Measurements from ENCODE around the gene AHDC1.

DNA sequence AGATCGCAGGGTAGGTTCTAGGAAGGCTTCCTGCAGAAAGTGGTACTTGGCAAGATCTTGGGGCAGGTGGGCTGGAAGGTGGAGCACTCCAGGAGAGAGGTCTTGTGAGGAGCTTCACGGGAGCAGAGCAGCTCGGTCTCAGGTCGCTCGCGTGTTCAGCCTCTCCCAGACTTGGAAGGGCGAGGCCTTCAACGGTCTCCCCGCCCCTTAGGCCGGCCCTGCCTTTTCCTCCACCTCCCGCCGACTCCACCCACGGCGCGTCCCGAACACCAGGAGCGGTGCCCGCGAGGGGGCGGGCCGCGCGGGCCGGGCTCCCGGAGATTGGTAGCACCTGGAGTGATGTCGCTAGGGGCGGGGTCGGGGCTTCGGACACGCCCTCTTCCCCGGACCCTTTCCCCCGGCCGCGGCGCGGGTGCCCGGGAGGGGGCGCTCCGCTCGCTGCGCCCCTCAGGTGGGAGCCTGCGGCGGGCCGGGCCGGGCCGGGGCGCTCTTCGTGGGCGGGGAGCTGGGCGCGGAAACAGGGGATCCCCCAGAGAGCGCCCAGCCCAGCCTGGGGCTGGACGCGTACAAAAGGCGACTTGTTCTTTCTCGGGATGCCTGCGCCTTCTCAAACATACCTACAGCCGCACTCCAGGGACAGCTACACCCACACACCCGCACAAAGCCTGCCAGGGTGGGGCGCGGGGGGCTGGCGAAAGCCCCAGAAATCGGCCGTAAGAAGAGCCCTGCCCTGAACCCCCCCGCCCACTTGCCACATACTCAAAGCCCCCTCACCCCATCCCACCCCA is 35.5 kb downstream of the AHDC1 start:
- peak; percentile 44 to 76 for TF ChIP-seq POLR2A (IDR thresholded peaks at IDR 0.05)
- TF ChIP-seq CTCF (IDR thresholded peaks at IDR 0.05): peak in 2 of 4 experiments; percentile 31 to 73

Data from sigmoid colon (tissue), 3 donors.